Fibroblast of mammary gland (primary cell): ENCODE results near the gene SKI.

ENCODE experiments used
- DNase-seq: peaks from one replicate; pipeline ENCODE4 v3.0.0-alpha.2; 2010; ENCODE audit warnings: low read depth
- H3K4me3 ChIP-seq: 2 replicates; pipeline ENCODE4 v1.5.1; 2011; ENCODE audit warnings: low read depth, mild to moderate bottlenecking, low read length, moderate library complexity; ENCODE audit not compliant: control insufficient read depth
- TF ChIP-seq, protein P1 (sequence below): conservative IDR thresholded peaks from 2 replicates; pipeline ENCODE4 v1.5.1; 2011; ENCODE audit warnings: low read depth, low read length, inconsistent platforms; ENCODE audit not compliant: control insufficient read depth, insufficient read depth

Gene SKI

DNA sequence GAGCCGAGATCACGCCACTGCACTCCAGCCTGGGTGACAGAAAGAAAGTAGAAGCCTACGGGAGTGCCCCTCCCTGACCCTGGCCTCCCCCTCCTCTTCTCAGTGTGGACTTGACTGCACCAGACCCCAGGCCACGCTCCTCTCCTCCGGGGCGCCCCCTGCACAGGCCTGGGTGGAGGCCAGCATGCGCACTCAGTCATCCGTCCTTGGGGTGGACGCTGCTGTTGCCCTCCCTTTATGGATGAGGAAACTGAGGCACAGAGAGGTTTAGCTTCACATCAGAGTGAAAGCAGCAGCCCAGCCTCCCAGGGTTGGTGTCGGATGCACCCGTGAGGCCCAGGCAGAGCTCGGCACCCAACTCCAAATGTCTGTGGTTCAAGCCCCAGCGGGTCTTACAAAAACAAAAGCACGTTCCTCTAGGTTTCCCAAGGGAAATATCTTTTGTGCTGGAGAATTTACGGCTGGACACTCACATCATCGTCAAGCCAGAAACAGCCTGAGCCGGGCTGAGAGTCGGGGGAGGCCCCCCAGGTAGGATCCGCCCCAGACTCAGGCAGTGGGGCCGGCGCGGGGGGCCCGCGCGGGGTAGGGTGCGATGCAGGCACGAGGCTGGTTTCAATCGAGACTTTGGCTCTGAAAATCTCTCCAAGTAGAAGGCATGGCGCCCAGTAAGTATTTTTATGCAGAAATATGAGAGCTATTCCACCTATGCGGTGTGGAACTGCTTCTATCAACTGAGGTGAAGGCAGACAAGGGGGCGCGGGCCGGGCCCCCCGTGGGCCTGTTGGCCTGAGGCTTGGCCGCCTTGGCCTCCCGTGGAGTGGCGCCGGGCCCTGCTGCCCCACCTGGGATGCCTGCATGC, 126.6 kb downstream of the SKI start:
- H3K4me3 ChIP-seq = no peak overlapping the region
- TF ChIP-seq, protein P1, sequence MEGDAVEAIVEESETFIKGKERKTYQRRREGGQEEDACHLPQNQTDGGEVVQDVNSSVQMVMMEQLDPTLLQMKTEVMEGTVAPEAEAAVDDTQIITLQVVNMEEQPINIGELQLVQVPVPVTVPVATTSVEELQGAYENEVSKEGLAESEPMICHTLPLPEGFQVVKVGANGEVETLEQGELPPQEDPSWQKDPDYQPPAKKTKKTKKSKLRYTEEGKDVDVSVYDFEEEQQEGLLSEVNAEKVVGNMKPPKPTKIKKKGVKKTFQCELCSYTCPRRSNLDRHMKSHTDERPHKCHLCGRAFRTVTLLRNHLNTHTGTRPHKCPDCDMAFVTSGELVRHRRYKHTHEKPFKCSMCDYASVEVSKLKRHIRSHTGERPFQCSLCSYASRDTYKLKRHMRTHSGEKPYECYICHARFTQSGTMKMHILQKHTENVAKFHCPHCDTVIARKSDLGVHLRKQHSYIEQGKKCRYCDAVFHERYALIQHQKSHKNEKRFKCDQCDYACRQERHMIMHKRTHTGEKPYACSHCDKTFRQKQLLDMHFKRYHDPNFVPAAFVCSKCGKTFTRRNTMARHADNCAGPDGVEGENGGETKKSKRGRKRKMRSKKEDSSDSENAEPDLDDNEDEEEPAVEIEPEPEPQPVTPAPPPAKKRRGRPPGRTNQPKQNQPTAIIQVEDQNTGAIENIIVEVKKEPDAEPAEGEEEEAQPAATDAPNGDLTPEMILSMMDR = no peak
- DNase-seq = no peak

DNA sequence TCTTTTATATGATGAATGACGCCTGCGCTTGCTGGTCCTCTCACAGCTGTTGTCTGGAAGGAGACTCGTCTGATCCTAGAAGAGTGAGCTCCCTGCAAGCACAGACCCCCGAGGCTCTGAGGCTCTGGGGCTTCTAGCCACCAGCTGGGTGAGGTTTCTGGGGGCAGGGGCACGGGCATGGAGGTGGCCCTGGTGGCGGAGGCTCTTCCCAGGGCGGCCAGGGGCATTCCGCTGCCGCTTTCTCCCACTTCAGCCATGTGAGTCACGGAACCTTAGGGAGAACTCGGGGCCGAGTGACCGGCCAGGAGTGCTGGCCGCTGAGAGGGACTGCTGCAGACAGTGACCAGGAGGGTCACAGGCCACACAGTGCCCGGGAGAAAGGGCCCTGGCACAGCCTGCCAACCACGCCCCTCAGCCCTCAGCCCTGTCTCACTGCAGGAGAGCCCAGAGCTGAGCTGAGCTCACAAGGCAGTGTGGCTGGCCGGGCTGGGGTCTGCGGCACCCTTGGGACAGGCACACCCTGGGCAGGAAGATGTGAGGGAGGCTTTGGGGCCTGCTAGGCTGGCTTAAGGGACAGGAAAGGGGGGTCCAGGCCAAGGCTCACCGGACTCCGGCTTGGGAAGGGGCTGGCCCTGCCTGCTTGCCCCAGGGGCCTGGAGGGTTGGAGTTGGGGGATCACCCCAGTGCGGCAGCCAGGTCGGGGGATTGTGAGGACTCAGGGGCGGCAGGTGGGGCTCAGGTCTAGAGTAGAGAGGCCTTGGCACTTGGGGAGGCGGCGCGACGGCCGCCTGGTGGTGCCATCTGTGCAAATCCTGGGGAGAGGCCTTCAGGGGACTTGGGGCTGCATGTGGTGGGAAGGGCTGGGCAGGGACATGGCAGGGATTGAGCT, 127.5 kb downstream of the SKI start:
- no peak overlapping the region for H3K4me3 ChIP-seq
- DNase-seq = no peak
- TF ChIP-seq, protein P1 = no peak

DNA sequence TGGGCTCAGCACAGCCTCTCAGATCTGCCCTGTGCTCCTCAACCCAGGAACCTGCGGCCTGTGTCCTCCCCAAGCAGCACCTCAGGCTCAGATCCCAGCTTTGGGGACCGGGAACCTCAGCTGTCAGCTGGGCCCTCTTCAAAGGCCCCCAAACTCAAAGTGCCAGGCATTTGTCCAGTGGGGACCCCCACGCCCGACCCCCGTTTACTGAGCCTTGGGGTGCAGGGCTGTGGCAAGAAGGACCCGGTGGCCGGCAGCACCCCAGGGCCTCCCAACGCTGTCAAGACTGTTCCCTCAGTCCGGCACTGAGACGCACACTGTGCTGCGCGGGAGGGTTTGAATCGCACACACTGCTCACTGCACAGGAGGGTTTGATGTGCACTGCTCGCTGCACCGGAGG, 128.3 kb downstream of the SKI start:
- TF ChIP-seq, protein P1 = no peak
- H3K4me3 ChIP-seq = no peak overlapping the region
- DNase-seq = no peak

DNA sequence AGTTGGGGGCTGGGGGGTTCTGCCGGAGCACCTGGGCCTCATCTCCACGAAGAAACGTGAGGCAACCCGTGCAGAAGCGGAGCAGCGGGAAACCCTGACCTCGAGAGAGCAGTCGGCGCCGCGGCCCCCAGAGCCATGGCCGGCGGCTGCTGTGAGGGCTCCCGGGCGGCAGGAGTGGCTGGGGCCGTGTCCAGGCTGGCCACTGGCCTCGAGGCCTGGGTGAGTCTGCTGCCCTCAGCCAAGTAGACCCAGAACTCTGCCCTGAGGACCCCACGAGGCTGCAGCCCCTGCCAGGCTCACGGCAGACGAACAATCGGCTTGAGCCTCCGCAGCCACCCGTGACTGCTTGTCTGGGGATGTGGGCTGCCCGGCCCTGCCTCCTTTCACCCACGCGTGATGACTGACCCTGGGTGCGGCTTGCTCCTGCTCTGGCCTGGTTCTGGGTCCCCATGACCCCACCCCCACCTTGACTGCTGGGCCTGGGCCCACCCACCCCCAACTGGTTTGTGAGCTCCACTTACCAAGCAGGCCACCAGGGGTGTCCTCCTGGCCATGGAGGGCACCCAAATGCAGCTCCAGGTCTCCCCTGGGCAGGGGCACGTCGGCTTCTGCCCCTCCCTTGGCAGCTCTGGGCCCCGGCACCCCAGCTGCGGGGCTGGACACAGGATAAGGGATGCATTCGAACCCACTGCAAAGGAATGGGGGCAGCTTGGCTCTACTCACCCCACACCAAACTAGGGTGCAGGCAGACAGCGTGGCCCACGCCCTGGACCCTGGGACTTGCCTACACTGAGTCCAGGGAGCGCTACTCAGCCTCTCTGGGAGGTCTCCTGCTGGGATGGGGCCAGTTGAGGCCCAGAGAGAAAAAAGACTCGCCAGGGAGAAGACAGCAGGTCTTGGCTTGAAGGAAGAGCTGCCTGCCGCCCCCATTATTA, 129.1 kb downstream of the SKI start:
- no peak overlapping the region for H3K4me3 ChIP-seq
- TF ChIP-seq, protein P1 = no peak
- DNase-seq = no peak

DNA sequence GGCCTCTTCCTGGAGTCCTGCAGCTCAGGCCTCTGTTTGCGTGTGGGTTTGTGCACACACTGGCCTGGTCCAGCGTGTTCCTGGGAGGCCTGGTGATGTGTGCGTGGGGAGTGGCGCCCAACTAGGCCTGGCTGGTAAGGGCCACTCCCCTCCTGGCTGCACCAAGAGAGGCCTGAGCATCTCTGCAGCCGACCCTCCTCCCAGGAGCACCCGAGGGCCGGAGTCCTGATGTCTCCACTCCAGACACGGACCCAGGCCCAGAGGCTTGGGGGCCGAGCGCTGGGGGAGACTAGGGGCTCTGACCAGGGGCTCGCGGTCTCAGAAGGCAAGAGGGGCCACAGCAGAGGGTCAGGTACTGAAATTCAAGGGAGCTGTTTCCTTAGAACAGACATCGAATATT, 130.0 kb downstream of the SKI start:
- H3K4me3 ChIP-seq = no peak overlapping the region
- TF ChIP-seq, protein P1 = no peak
- DNase-seq = no peak
